Ishikawa (cell line): ENCODE data around the gene OBP2B.

Experiments used
- CEBPB ChIP-seq: IDR thresholded peaks from 2 replicates; pipeline ENCODE4 v1.6.1; 2012
- CREB1 ChIP-seq: IDR thresholded peaks from 2 replicates; pipeline ENCODE4 v1.6.1; 2012; ENCODE audit warnings: low read depth
- EGR1 ChIP-seq: IDR thresholded peaks from 2 replicates; pipeline ENCODE4 v1.6.1; 2012
- EP300 ChIP-seq: IDR thresholded peaks from 2 replicates; pipeline ENCODE4 v1.6.1; 2012; ENCODE audit warnings: borderline replicate concordance
- FOXM1 ChIP-seq: IDR thresholded peaks from 2 replicates; pipeline ENCODE4 v1.6.1; 2012; ENCODE audit warnings: low read depth, borderline replicate concordance
- RAD21 ChIP-seq: IDR thresholded peaks from 2 replicates; pipeline ENCODE4 v1.6.1; 2012; ENCODE audit warnings: low read depth
- TAF1 ChIP-seq: IDR thresholded peaks from 2 replicates; pipeline ENCODE4 v1.6.1; 2012; ENCODE audit warnings: low read depth, mild to moderate bottlenecking
- TCF12 ChIP-seq: IDR thresholded peaks from 2 replicates; pipeline ENCODE4 v1.6.1; 2012; ENCODE audit warnings: low read depth
- TF ChIP-seq, protein P1 (sequence below): IDR thresholded peaks from 2 replicates; pipeline ENCODE4 v1.6.1; 2012
- TF ChIP-seq, protein P2 (sequence below): IDR thresholded peaks from 2 replicates; pipeline ENCODE4 v1.6.1; 2012; ENCODE audit warnings: low read depth, mild to moderate bottlenecking

DNA sequence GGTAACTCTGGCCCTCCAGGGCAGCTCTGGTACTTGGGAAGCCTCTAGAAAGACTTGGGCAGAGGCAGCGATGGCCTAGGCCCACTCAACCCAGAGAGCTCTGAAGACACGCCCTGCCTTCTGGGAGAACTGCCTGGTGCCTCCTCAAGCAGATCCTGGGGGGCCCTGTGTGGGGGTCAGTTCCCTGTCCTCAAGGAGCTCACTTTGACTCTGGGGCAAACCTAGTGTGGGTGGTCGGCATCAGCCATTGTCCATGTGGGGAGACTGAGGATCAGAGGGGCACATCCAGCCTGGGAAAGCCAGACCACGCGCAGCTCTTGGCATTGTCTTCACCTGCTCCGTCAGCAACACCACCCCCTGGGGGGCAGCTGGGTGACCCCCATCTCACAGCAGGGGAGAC, 37.9 kb upstream of the OBP2B start:
- no peak for TF ChIP-seq EP300
- TF ChIP-seq TCF12 = no peak
- TF ChIP-seq RAD21 = no peak
- TF ChIP-seq, protein P1, sequence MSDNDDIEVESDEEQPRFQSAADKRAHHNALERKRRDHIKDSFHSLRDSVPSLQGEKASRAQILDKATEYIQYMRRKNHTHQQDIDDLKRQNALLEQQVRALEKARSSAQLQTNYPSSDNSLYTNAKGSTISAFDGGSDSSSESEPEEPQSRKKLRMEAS = no peak
- no peak for TF ChIP-seq CREB1
- no peak for TF ChIP-seq EGR1
- TF ChIP-seq FOXM1 = no peak
- TF ChIP-seq, protein P2, sequence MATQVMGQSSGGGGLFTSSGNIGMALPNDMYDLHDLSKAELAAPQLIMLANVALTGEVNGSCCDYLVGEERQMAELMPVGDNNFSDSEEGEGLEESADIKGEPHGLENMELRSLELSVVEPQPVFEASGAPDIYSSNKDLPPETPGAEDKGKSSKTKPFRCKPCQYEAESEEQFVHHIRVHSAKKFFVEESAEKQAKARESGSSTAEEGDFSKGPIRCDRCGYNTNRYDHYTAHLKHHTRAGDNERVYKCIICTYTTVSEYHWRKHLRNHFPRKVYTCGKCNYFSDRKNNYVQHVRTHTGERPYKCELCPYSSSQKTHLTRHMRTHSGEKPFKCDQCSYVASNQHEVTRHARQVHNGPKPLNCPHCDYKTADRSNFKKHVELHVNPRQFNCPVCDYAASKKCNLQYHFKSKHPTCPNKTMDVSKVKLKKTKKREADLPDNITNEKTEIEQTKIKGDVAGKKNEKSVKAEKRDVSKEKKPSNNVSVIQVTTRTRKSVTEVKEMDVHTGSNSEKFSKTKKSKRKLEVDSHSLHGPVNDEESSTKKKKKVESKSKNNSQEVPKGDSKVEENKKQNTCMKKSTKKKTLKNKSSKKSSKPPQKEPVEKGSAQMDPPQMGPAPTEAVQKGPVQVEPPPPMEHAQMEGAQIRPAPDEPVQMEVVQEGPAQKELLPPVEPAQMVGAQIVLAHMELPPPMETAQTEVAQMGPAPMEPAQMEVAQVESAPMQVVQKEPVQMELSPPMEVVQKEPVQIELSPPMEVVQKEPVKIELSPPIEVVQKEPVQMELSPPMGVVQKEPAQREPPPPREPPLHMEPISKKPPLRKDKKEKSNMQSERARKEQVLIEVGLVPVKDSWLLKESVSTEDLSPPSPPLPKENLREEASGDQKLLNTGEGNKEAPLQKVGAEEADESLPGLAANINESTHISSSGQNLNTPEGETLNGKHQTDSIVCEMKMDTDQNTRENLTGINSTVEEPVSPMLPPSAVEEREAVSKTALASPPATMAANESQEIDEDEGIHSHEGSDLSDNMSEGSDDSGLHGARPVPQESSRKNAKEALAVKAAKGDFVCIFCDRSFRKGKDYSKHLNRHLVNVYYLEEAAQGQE = no peak
- TF ChIP-seq TAF1 = no peak
- no peak for TF ChIP-seq CEBPB
